Mesodermal cell (in vitro differentiated cells): Measurements from ENCODE around the gene TRAPPC10.

Experiments
- H3K27ac ChIP-seq: 2 replicates; pipeline ENCODE4 v1.7.0; 2013; ENCODE audit warnings: mild to moderate bottlenecking, low read depth, low read length, moderate library complexity; ENCODE audit not compliant: severe bottlenecking
- H3K36me3 ChIP-seq: 2 replicates; pipeline ENCODE4 v1.7.1; 2013; ENCODE audit warnings: mild to moderate bottlenecking, low read length, moderate library complexity; ENCODE audit not compliant: control insufficient read depth, insufficient read depth
- H3K4me1 ChIP-seq: one replicate; pipeline ENCODE4 v1.7.1; 2013; ENCODE audit warnings: mild to moderate bottlenecking, low read length; ENCODE audit not compliant: insufficient read depth, control insufficient read depth, poor library complexity, severe bottlenecking
- H3K4me3 ChIP-seq: 2 replicates; pipeline ENCODE4 v1.7.0; 2013; ENCODE audit warnings: low read length, control low read depth, mild to moderate bottlenecking; ENCODE audit not compliant: insufficient read depth, poor library complexity, severe bottlenecking; ENCODE audit errors: extremely low read depth
- H3K9me3 ChIP-seq: 2 replicates; pipeline ENCODE4 v1.7.1; 2013; ENCODE audit warnings: mild to moderate bottlenecking, low read length, moderate library complexity; ENCODE audit not compliant: control insufficient read depth
- WGBS, 2 experiments: methylation state at CpG; one replicate each; pipeline ENCODE4 v1.1.5; 2013; ENCODE audit warnings: missing lambda C conversion rate in 2 of 2; ENCODE audit not compliant: insufficient coverage in 2 of 2; 5-methylcytosine and 5-hydroxymethylcytosine counted together

The TRAPPC10 gene

DNA sequence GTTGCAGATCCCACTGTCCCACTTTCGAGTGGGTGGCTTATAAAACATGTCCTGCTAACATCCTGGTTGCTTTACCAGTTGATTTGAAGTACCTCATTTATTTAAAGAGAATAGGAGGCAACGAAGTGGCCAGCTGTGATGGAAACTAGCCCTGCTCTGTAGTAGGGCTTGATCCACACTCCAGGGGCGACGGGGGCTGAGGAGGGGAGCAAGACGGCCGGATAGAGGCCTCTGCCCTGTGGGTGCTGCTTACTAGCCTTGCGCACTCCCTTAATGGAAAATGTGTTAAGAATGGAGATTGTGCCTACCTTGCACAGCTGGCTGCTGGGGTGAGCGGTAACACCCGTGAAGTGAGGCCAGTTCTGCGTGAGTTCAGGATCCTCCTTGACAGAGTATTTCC, 54.0 kb downstream of the TRAPPC10 start:
- Histone ChIP-seq H3K27ac (no peak overlapping the region), H3K36me3 (peaks cover 72% of the 10 kb centered on the region), H3K9me3 (no peaks in the 10 kb centered on the region), H3K4me3 (no peak overlapping the region), H3K4me1 (no peaks in the 10 kb centered on the region)
- 88 to 93% methylated on average over 7 to 10 of the region's 10 CpGs for WGBS, 2 experiments

DNA sequence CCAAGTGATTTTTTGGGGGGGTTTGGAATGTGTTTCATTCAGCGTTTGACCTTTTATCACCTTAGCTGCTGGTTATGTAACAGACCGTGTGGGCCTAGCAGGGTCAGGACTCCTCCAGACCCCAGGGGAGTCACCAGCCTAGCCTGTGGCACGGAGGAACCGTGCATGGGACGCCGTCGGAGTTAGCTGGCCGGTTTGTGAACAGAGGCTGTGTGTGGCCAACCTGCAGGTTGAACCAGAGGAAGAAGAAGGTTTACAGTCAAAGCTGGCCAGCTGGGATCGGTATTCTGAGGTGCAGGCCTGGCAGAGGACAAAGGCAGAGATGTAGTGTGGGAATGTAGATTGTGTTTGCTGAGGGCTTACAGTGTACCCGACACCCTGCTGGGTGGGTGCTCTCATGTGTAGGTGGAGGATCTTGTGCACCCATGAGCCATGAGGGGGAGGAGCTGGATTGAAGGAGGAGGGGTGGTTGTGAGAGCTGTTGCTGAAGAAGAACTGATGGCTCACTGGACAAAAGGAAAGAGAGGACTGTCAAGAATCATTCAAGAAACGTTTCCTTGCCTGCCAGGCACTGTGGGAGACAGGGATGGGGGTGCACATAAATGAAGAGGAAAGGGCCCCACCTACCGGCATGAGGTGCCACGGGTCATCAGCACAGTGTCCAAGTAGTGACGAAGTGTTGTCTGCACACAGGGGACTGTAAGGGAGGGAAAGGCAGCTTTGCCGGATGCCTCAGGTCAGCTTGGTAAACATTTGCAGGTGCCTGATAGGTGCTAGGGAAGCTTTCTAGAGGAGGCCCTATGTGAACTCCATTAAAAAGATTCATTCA, 55.1 kb downstream of the TRAPPC10 start:
- H3K4me1 ChIP-seq: no peaks in the 10 kb centered on the region
- no peak overlapping the region for H3K27ac ChIP-seq
- H3K4me3 ChIP-seq: no peak overlapping the region
- H3K36me3 ChIP-seq: peaks cover 77% of the 10 kb centered on the region
- WGBS, 2 experiments: 91 to 95% methylated on average over 14 to 15 of the region's 15 CpGs
- H3K9me3 ChIP-seq: no peaks in the 10 kb centered on the region

DNA sequence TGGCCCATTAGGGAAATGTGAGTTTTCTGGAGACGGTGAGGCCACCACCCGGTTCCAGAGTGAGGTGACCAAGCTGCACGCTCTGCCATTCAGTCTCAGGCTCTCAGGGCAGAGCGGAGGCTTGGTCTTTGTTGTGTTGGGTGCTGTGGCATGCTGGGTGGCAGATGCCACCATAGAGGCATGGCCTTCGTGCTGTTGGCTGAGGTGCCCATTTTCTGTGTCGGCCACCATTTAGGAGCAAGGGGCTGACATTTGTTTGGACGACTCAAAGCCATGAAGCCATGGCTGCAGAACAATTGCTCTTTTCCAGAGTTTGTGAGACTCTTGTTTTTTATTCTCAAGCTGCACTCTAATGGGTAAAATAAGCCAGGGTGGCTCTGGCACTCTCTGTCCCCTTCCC, 58.3 kb downstream of the TRAPPC10 start:
- Histone ChIP-seq H3K9me3 (no peaks in the 10 kb centered on the region), H3K4me3 (no peak overlapping the region), H3K36me3 (peaks cover 83% of the 10 kb centered on the region), H3K4me1 (no peaks in the 10 kb centered on the region), H3K27ac (no peak overlapping the region)
- WGBS, 2 experiments: 90 to 99% methylated on average over 6 to 7 of the region's 7 CpGs

DNA sequence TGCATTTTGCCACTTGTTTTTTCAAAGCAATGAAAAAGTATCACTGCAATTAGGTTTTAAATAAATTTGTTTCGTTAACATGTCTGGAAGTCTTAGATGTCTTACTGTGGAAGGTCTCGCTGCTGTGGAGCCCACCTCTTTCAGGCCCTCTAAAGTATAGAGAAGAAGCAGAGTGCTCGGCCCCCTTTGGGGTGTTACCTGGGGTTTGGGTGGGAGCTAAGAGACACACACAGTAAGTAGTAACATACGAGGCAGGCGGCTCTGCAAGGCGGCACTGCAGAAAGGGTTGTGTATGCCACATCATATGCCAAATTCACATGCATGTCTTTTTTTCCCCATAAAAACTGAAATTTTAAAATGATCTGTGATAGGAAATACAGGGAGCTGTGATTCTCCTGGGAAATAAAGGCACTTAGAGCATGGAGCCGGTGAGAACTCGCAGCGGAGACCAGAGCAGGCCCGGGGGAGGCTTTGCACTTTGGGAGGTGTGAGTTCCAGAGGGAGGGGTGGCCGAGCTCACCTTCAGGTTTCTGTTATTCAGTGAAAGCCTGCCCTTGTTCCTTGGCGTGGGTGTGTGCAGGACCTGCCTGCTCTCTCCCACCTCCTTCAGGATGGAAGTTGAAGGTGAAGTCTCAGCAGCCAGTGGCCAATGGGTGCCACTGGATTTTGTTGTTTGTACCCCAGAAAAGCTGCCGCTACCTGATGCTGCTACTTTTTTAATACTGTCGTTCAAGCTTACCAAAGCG, 59.4 kb downstream of the TRAPPC10 start:
- Histone ChIP-seq H3K27ac (no peak overlapping the region), H3K36me3 (peaks cover 82% of the 10 kb centered on the region), H3K4me1 (no peaks in the 10 kb centered on the region), H3K9me3 (no peaks in the 10 kb centered on the region), H3K4me3 (no peak overlapping the region)
- 86 to 88% methylated on average over 8 of the region's 15 CpGs for WGBS, 2 experiments

DNA sequence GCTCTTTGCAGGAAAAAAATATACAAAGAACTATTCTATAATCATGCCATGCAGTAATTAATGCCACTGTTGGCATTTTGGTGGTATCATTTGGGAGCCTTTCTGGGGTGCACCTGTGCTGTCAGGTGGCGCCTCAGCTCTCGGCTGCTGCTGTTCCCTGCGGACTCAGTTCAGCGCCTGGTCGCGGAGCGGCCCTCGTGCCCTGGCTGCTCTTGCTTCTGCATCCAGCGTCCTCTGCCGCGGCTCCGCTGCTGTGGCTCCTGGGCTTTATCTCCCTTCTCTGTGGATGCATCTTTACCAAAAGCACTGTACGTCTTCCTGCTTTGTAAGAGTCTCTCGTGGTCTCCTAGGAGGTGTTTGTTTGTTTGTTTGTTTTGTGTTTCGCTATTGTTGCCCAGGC, 60.0 kb downstream of the TRAPPC10 start:
- 95 to 97% methylated on average over 12 of the region's 15 CpGs for WGBS, 2 experiments
- peaks cover 82% of the 10 kb centered on the region for H3K36me3 ChIP-seq
- no peaks in the 10 kb centered on the region for H3K4me1 ChIP-seq
- no peak overlapping the region for H3K4me3 ChIP-seq
- no peak overlapping the region for H3K27ac ChIP-seq
- no peaks in the 10 kb centered on the region for H3K9me3 ChIP-seq

DNA sequence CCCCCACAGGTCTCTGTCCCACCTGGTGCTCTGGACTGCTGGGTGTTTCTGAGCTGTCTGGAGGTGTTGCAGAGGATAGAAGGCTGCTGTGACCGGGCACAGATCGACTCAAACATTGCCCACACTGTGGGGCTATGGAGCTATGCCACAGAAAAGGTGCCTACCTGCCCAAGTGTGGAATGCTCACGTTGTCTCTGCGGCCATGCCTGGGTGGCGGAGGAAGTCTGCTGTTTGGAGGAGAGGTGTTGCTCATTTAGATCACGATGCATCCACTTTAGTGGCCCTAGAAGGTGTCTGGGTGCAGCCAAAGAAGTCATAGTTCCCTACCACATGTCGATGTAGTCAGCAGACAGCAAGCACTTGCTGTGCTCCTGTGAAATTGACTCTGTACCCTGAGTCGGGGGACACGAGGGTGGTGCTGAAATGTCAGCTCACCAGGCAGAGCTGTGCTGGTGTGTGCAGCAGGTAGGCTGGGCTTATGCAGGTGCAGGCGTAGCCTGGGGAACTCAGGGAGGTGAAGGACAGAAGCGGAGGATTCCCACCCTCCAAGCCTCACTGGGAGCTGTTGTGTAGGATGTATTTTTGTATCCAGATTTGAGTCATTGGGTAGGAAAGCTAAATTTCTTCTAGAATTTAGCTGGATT, 62.3 kb downstream of the TRAPPC10 start:
- WGBS, 2 experiments: 94 to 99% methylated on average over 10 of the region's 11 CpGs
- H3K27ac ChIP-seq: no peak overlapping the region
- no peaks in the 10 kb centered on the region for H3K4me1 ChIP-seq
- no peaks in the 10 kb centered on the region for H3K9me3 ChIP-seq
- no peak overlapping the region for H3K4me3 ChIP-seq
- H3K36me3 ChIP-seq: peaks cover 93% of the 10 kb centered on the region

DNA sequence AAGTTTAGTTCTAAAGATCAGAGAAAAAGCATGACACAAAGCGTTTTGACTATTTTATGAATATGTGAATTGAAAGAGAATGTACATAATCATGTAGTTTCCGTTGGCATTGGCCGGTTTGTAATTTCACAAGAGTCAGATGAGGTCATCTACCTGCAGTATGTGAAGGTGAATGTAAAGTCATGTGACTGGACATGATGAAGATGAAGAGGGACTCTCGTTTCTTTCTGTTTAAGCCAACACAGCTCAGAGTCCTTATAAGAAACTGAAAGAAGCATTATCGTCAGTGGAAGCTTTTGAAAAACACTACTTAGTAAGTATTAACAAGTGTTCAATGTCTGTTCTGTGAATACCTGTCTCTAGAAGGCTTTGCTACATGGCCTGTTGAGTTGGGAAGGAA, 64.2 kb downstream of the TRAPPC10 start:
- H3K4me3 ChIP-seq: no peak overlapping the region
- H3K27ac ChIP-seq: no peak overlapping the region
- WGBS, 2 experiments: 85 to 89% methylated on average over 3 to 4 of the region's 5 CpGs
- H3K36me3 ChIP-seq: peaks cover 89% of the 10 kb centered on the region
- H3K9me3 ChIP-seq: no peaks in the 10 kb centered on the region
- H3K4me1 ChIP-seq: no peaks in the 10 kb centered on the region

DNA sequence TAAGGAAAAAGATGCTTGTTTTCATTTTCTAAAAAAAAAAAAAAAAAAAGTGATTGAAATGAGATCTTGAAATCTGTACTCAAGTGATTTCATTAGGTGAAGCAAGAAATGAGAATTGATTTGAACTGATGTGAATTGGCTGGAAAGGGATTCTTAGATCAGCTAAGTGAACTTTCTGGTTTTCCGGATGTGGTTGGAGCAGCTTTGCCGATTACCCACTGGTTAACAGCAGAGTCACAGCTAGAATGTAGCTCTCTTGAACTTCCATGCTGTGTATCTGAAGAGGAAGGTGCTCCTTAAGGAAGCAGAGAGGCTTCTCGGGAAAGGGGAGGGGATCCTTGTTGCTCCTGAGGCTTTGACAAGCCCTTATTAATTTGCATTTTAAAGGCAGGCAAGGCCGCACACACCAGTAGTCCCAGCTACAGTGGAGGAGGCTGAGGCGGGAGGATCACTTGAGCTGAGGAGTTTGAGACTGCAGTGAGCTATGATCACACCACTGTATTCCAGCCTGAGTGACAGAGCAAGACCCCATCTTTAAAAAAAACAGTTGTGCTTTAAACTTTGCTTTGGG, 66.4 kb downstream of the TRAPPC10 start:
- no peaks in the 10 kb centered on the region for H3K4me1 ChIP-seq
- 81 to 83% methylated on average over 3 to 5 of the region's 5 CpGs for WGBS, 2 experiments
- H3K4me3 ChIP-seq: no peak overlapping the region
- no peaks in the 10 kb centered on the region for H3K9me3 ChIP-seq
- peaks cover 88% of the 10 kb centered on the region for H3K36me3 ChIP-seq
- no peak overlapping the region for H3K27ac ChIP-seq

DNA sequence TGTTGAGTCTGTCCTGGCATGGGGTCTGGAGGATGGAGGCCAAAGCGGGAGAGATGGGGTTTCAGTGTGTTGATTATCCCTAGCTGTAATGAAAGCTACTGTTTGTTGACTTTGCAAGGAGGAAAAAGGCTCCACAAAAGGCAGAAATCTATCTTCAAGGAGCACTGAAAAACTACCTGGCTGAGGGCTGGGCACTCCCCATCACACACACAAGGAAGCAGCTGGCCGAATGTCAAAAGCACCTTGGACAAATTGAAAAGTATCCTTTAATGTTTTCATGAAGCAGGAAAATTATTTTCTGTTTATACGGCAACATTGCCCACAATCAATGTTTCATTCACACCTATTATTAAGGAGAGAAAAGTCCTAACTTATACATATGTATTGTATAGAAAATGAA, 67.3 kb downstream of the TRAPPC10 start:
- WGBS, 2 experiments: 86 to 88% methylated on average over 1 of the region's 3 CpGs
- H3K27ac ChIP-seq: no peak overlapping the region

DNA sequence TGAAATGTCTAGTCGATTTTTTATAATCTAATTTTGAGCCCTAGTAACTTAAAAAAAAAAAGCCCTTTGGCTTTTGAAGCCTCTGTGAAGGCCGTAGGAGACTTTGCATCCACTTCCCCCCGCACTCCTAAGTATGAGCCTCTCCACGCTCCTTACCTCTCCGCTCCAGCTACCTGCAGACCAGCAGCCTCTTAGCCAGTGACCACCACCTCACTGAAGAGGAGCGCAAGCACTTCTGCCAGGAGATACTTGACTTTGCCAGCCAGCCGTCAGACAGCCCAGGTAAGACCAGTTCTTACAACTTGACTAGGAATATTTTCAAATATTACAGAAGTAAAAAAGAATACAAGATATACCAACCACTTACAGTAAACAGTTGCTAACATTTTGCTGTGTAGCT, 67.7 kb downstream of the TRAPPC10 start:
- Histone ChIP-seq H3K4me1 (no peaks in the 10 kb centered on the region), H3K4me3 (no peak overlapping the region), H3K36me3 (peaks cover 86% of the 10 kb centered on the region), H3K9me3 (no peaks in the 10 kb centered on the region), H3K27ac (no peak overlapping the region)
- WGBS, 2 experiments: 98% methylated on average over 4 of the region's 7 CpGs

More for the DNA sequence above, 67.3 kb downstream of the TRAPPC10 start:
- no peak overlapping the region for H3K4me3 ChIP-seq
- no peaks in the 10 kb centered on the region for H3K4me1 ChIP-seq
- no peaks in the 10 kb centered on the region for H3K9me3 ChIP-seq
- H3K36me3 ChIP-seq: peaks cover 87% of the 10 kb centered on the region
